ENCODE measurements around the gene TSHZ3. TPM values are rescaled to one million over a fixed set of nuclear protein-coding genes. Genes with fewer than 3 reads are reported as not detected.

The TSHZ3 gene
- total and polyA plus RNA-seq, 2 of the 8 experiments (the other 6 are each of a cell fraction or from before 2014, with no cell fraction given): 3.1 to 12.3 TPM

- TF ChIP-seq SP1 (IDR thresholded peaks at IDR 0.05; ENCODE audit: low read depth, low read length) (no peak), CHD1 (IDR thresholded peaks at IDR 0.05; ENCODE audit: low read depth, low read length) (no peak), SP4 (IDR thresholded peaks at IDR 0.05; ENCODE audit: low read length) (no peak), TAF1 (IDR thresholded peaks at IDR 0.05; ENCODE audit: low read depth, low read length) (no peak), CEBPB (IDR thresholded peaks at IDR 0.05; ENCODE audit: low read depth, low read length) (no peak), KDM4A (IDR thresholded peaks at IDR 0.05; ENCODE audit: low read depth, low read length, severe bottlenecking) (no peak)
Measured at GRCh38 chr19:31294189-31294588, 55.0 kb downstream of the TSHZ3 start (continued).
